Mammary epithelial cell (primary cell): ENCODE measurements around the gene IFIT5.

Experiments used
- CTCF ChIP-seq, 2 donors: IDR thresholded peaks in 1 of 2; conservative IDR thresholded peaks in 1 of 2; 2 replicates each; pipeline ENCODE4 v1.5.1; 2011 to 2012; ENCODE audit warnings: inconsistent platforms in 2 of 2, low read length in 2 of 2, mild to moderate bottlenecking in 2 of 2, control low read depth in 1 of 2, low read depth in 1 of 2; ENCODE audit not compliant: insufficient read depth in 1 of 2; ENCODE audit errors: extremely low read depth in 1 of 2
- EZH2 ChIP-seq: IDR thresholded peaks from 2 replicates; pipeline ENCODE4 v1.6.1; 2012; ENCODE audit warnings: low read length, inconsistent platforms, borderline replicate concordance

DNA sequence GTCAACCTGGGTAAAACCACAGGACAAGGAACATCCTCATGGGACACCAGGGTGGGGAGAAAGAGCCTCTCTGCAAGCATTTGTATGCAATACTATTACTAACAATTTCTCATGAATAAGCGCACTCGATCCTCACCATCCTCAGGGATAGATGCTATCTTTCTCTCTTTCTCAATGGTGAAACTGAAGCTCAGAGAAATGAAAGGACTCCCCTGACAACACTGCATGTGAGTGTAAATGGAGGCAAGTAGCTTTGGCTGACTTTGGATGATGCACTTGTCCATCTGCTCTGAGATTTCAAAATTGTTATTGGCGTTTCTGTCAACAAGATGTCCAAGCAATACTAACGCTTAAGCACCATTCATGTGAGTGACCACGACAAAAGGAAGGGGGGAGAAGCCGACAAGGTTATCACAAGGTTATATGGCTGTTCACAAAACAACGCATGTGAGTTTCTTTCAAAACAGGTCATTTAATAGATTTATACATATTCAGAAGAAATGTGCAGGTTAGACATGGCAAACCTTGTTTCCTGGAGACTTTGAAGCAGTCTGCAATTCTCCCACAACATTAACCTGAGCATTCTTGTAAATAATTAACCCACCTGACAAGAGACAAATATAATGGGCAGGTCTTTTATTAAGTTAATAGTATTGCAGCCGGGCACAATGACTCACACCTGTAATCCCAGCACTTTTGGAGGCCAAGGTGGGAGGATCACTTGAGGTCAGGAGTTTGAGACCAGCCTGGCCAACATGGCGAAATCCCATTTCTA is 54.0 kb downstream of the IFIT5 start:
- TF ChIP-seq CTCF (conservative IDR thresholded peaks at IDR 0.05 in 1 of 2, IDR thresholded peaks at IDR 0.05 in 1 of 2; ENCODE audit: extremely low read depth in 1 of 2, insufficient read depth in 1 of 2, low read depth in 1 of 2, low read length in 2 of 2) (no peak), EZH2 (no peak)
